A673 (cell line): ENCODE data around the gene GOLPH3. TPM values are rescaled to one million over a fixed set of nuclear protein-coding genes. Genes with fewer than 3 reads are reported as not detected.

Experiments used
- BruUV-seq: library from RNA; stranded (reverse); fragments of 400-500 nt; replicated peaks from 2 replicates; lab custom pipeline; 2021; lab: Mats Ljungman, UMichigan
- CTCF ChIA-PET: fragments of 300-600 bp; sonication (Branson Sonifier 250); formaldehyde crosslinking; loops from one replicate; lab custom pipeline; 2022; ENCODE audit warnings: antibody characterized with exemption; lab: Charles Lee
- POLR2A ChIA-PET: fragments of 300-600 bp; sonication (Branson Sonifier 250); formaldehyde crosslinking; loops from one replicate; lab custom pipeline; 2022; ENCODE audit warnings: antibody characterized with exemption; ENCODE audit not compliant: low non-redundant PET; lab: Charles Lee
- DNase-seq: peaks from one replicate; pipeline ENCODE4 v3.0.0-alpha.2; 2015; ENCODE audit warnings: low spot score
- H3K27ac ChIP-seq: fragments of 200-600 bp; sonication (generic); 2 replicates; pipeline ENCODE4 v1.5.1; 2016; ENCODE audit warnings: mixed run types, low read depth, mild to moderate bottlenecking, mixed read lengths, antibody characterized with exemption, low read length; ENCODE audit not compliant: poor library complexity, severe bottlenecking
- H3K27me3 ChIP-seq: fragments of 200-600 bp; sonication (generic); replicated peaks from 2 replicates; pipeline ENCODE4 v1.6.1; 2017; ENCODE audit warnings: mixed run types, low read depth, mild to moderate bottlenecking, mixed read lengths, antibody characterized with exemption, low read length; ENCODE audit not compliant: insufficient read depth, poor library complexity
- H3K36me3 ChIP-seq: fragments of 200-600 bp; sonication (generic); 2 replicates; pipeline ENCODE4 v1.6.1; 2016; ENCODE audit warnings: mixed run types, mild to moderate bottlenecking, mixed read lengths, antibody characterized with exemption, low read length; ENCODE audit not compliant: insufficient read depth, poor library complexity, severe bottlenecking
- H3K4me1 ChIP-seq: fragments of 200-600 bp; sonication (generic); 2 replicates; pipeline ENCODE4 v1.6.1; 2017; ENCODE audit warnings: mixed run types, mild to moderate bottlenecking, mixed read lengths, antibody characterized with exemption, low read length; ENCODE audit not compliant: insufficient read depth, poor library complexity, severe bottlenecking
- H3K4me3 ChIP-seq: fragments of 200-600 bp; sonication (generic); 2 replicates; pipeline ENCODE4 v1.5.1; 2016; ENCODE audit warnings: low read depth, mixed run types, mild to moderate bottlenecking, mixed read lengths, low read length; ENCODE audit not compliant: poor library complexity, severe bottlenecking
- H3K9me3 ChIP-seq: fragments of 200-600 bp; sonication (generic); 2 replicates; pipeline ENCODE4 v1.6.1; 2016; ENCODE audit warnings: mixed run types, low read depth, mild to moderate bottlenecking, mixed read lengths, antibody characterized with exemption, low read length; ENCODE audit not compliant: poor library complexity, severe bottlenecking
- EZH2 ChIP-seq: fragments of 200-600 bp; sonication (generic); IDR thresholded peaks from 2 replicates; pipeline ENCODE4 v1.6.1; 2017; ENCODE audit warnings: borderline replicate concordance, low read depth, mild to moderate bottlenecking, mixed read lengths, antibody characterized with exemption, low read length; ENCODE audit not compliant: poor library complexity, severe bottlenecking
- intact Hi-C: fragments of 100-400 bp; cut with micrococcal nuclease; formaldehyde crosslinking; loops from one replicate; pipeline ENCODE4 v1.10.0; 2022; ENCODE audit not compliant: unreplicated experiment
- total RNA-seq: library from RNA; stranded (reverse); gene quantifications from 2 replicates; pipeline ENCODE4 v1.2.3, GENCODE V29; 2021
- TF ChIP-seq, protein P1 (sequence below): fragments of 300-800, 200-600 bp; sonication (generic); conservative IDR thresholded peaks from 2 replicates; pipeline ENCODE4 v1.5.1; 2017; ENCODE audit warnings: low read depth, mild to moderate bottlenecking, antibody characterized with exemption, low read length, moderate library complexity, mixed read lengths

The GOLPH3 gene
- total RNA-seq, 1 experiment from 2014 or later, result 64.6 TPM

DNA sequence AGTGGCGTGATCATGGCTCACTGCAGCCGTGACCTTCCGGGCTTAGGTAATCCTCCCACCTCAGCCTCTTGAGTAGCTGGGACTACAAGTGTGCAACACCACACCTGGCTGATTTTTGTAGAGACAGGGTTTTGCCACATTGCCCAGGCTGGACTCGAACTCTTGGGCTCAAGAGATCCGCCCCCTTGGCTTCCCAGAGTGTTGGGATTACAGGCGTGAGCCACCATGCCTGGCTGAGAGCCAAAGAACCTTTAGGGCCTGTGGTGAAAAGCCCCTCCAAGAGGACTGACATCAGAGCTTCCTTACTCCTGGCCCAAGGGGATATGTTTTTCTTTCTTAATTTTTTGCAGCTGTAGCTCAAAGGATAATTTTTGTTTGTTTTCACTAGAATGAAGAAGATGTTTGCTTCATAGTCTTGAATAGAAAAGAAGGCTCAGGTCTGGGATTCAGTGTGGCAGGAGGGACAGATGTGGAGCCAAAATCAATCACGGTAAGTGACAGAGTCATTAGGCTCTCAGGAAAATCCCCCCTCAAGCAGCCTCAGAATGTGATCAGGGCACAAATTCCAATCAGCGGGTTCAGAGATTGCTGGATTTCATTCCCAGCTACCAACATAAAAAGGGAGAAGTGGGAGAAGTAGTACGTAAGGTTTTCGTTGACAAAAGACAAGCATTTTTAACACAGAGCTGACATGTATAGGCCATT lies 77.1 kb downstream of the GOLPH3 start:
- peaks cover 4% of the 10 kb centered on the region for H3K36me3 ChIP-seq
- CTCF ChIA-PET, result no interaction called here
- no peaks in the 10 kb centered on the region for H3K9me3 ChIP-seq
- intact Hi-C loops, result no loop called here
- BruUV-seq, result no TSS peak
- no peak for TF ChIP-seq EZH2
- H3K27ac ChIP-seq, result no peak overlapping the region
- peaks cover 4% of the 10 kb centered on the region for H3K4me1 ChIP-seq
- no peak overlapping the region for H3K4me3 ChIP-seq
- peak; percentile 32 for DNase-seq
- no peaks in the 10 kb centered on the region for H3K27me3 ChIP-seq
- POLR2A ChIA-PET, result no interaction called here

DNA sequence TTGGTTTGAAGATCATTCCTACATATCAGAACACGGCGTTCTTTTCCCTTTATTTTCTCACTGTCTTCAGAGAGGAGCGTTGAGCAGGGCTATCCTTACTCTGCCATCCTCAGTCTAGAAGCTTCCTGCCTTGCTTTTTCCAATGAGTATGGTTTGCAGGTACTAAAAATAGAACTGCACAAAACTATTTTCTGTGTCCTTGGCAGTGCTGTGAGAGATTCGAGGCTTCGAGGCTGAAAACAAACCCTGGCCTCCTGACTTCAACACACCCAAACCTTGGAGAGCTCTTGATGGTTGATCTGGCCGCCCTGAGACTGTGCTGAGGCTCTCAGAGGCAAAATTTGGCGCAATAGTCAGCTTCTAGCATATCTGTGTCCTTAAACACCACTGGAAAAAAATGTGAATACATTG lies 78.9 kb downstream of the GOLPH3 start:
- no peak for DNase-seq
- no peak for TF ChIP-seq EZH2
- TF ChIP-seq, protein P1, sequence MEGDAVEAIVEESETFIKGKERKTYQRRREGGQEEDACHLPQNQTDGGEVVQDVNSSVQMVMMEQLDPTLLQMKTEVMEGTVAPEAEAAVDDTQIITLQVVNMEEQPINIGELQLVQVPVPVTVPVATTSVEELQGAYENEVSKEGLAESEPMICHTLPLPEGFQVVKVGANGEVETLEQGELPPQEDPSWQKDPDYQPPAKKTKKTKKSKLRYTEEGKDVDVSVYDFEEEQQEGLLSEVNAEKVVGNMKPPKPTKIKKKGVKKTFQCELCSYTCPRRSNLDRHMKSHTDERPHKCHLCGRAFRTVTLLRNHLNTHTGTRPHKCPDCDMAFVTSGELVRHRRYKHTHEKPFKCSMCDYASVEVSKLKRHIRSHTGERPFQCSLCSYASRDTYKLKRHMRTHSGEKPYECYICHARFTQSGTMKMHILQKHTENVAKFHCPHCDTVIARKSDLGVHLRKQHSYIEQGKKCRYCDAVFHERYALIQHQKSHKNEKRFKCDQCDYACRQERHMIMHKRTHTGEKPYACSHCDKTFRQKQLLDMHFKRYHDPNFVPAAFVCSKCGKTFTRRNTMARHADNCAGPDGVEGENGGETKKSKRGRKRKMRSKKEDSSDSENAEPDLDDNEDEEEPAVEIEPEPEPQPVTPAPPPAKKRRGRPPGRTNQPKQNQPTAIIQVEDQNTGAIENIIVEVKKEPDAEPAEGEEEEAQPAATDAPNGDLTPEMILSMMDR, result no peak
- POLR2A ChIA-PET, result no interaction called here
- H3K27ac ChIP-seq, result no peak overlapping the region
- no TSS peak for BruUV-seq
- H3K4me1 ChIP-seq, result peaks cover 4% of the 10 kb centered on the region
- no peaks in the 10 kb centered on the region for H3K9me3 ChIP-seq
- intact Hi-C loops, result no loop called here
- CTCF ChIA-PET, result no interaction called here
- H3K4me3 ChIP-seq, result no peak overlapping the region
- no peaks in the 10 kb centered on the region for H3K36me3 ChIP-seq
- H3K27me3 ChIP-seq, result no peaks in the 10 kb centered on the region

DNA sequence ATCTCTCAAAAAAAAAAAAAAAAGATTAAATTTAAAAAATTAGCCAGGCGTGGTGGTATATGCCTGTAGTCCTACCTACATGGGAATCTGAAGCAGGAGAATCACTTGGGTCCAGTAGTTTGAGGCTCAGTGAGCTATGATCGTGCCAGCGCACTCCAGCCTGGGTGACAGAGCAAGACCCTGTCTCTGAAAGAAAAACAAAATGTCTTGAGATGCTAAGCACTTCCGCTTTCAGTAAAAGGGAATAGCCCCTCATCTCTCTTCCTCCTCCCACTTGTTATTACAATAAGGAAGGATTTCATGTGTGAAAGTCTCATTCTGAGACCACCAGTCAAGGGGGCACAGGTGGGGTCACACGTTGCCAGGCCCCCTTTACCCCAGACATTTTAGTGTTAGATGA lies 79.4 kb downstream of the GOLPH3 start:
- BruUV-seq, result no TSS peak
- intact Hi-C loops, result no loop called here
- Histone ChIP-seq H3K4me1 (peaks cover 4% of the 10 kb centered on the region), H3K9me3 (no peaks in the 10 kb centered on the region), H3K4me3 (no peak overlapping the region), H3K36me3 (no peaks in the 10 kb centered on the region), H3K27ac (no peak overlapping the region), H3K27me3 (no peaks in the 10 kb centered on the region)
- ChIA-PET CTCF (interaction anchor here (0.7 kb wide), 1 partner anchor 20 kb away, joined by 6 read pairs; no protein-coding TSS in a partner anchor), POLR2A (no interaction called here)
- no peak for DNase-seq
- no peak for TF ChIP-seq EZH2
- TF ChIP-seq, protein P1, result no peak
